HepG2 (cell line): ENCODE data around the gene SH3YL1. TPM values are rescaled to one million over a fixed set of nuclear protein-coding genes. Genes with fewer than 3 reads are reported as not detected.

Experiments used
- AGO2 ChIP-seq: fragments of 200-400 bp; formaldehyde crosslinking; optimal IDR thresholded peaks from 2 replicates; pipeline ENCODE3; 2017; ENCODE audit warnings: mild to moderate bottlenecking, low read depth, low read length, moderate library complexity
- AHR ChIP-seq: IDR thresholded peaks from 2 replicates; pipeline ENCODE4 v1.6.1; 2018; ENCODE audit warnings: missing genetic modification reagents, missing compliant biosample characterization
- AKAP8 ChIP-seq: sonication (generic); formaldehyde crosslinking; IDR thresholded peaks from 2 replicates; pipeline ENCODE4 v1.5.1; 2020; ENCODE audit warnings: mild to moderate bottlenecking, missing genetic modification reagents
- ARHGAP35 ChIP-seq: sonication (generic); formaldehyde crosslinking; IDR thresholded peaks from 2 replicates; pipeline ENCODE4 v1.9.0; 2022; ENCODE audit warnings: mild to moderate bottlenecking, inconsistent platforms, moderate library complexity, missing genetic modification reagents, borderline replicate concordance
- ARNT2 ChIP-seq: sonication (generic); formaldehyde crosslinking; IDR thresholded peaks from 2 replicates; pipeline ENCODE4 v1.8.0; 2022; ENCODE audit warnings: mild to moderate bottlenecking, low read depth, missing genetic modification reagents, moderate library complexity
- CBFB ChIP-seq: sonication (generic); formaldehyde crosslinking; IDR thresholded peaks from 2 replicates; pipeline ENCODE4 v1.4.0; 2020; ENCODE audit warnings: missing genetic modification reagents
- CHCHD3 ChIP-seq: sonication (generic); formaldehyde crosslinking; IDR thresholded peaks from 2 replicates; pipeline ENCODE4 v1.8.0; 2022; ENCODE audit warnings: mild to moderate bottlenecking, missing genetic modification reagents, moderate library complexity
- GLI4 ChIP-seq: sonication (generic); formaldehyde crosslinking; IDR thresholded peaks from 2 replicates; pipeline ENCODE4 v1.5.1; 2020; ENCODE audit warnings: missing genetic modification reagents, mild to moderate bottlenecking, moderate library complexity, borderline replicate concordance
- JUND ChIP-seq: sonication (generic); formaldehyde crosslinking; IDR thresholded peaks from 2 replicates; pipeline ENCODE4 v1.8.0; 2022; ENCODE audit warnings: mild to moderate bottlenecking, missing genetic modification reagents
- KLF15 ChIP-seq: sonication (generic); formaldehyde crosslinking; IDR thresholded peaks from 2 replicates; pipeline ENCODE4 v1.8.1; 2023; ENCODE audit warnings: borderline replicate concordance, mild to moderate bottlenecking, inconsistent platforms, missing genetic modification reagents, mixed read lengths
- NR1H2 ChIP-seq: sonication (generic); formaldehyde crosslinking; IDR thresholded peaks from 2 replicates; pipeline ENCODE4 v1.8.1; 2022; ENCODE audit warnings: low read depth, missing genetic modification reagents, borderline replicate concordance
- ONECUT2 ChIP-seq: sonication (generic); formaldehyde crosslinking; IDR thresholded peaks from 2 replicates; pipeline ENCODE4 v1.4.0; 2020; ENCODE audit warnings: missing genetic modification reagents
- TCF12 ChIP-seq, 2 experiments: fragments of 450-650 bp in 1 of 2; sonication (generic) in 1 of 2; formaldehyde crosslinking in 1 of 2; IDR thresholded peaks; 2 replicates each; pipeline versions ENCODE4 v1.6.1 to v1.8.0; 2017 to 2022; ENCODE audit warnings: antibody characterized with exemption in 1 of 2, mild to moderate bottlenecking in 1 of 2, missing genetic modification reagents in 1 of 2, moderate library complexity in 1 of 2
- ZNF33B ChIP-seq: sonication (generic); formaldehyde crosslinking; IDR thresholded peaks from 2 replicates; pipeline ENCODE4 v1.5.1; 2020; ENCODE audit warnings: mild to moderate bottlenecking, missing genetic modification reagents
- ZNF354B ChIP-seq: sonication (generic); formaldehyde crosslinking; IDR thresholded peaks from 2 replicates; pipeline ENCODE4 v1.8.0; 2022; ENCODE audit warnings: mild to moderate bottlenecking, missing genetic modification reagents
- ZNF589 ChIP-seq: sonication (generic); formaldehyde crosslinking; conservative IDR thresholded peaks from 2 replicates; pipeline ENCODE4 v1.8.0; 2022; ENCODE audit warnings: mild to moderate bottlenecking, moderate library complexity, missing genetic modification reagents
- ZNF776 ChIP-seq: sonication (generic); formaldehyde crosslinking; IDR thresholded peaks from 2 replicates; pipeline ENCODE4 v1.4.0; 2020; ENCODE audit warnings: mild to moderate bottlenecking, missing genetic modification reagents
- ZSCAN22 ChIP-seq: sonication (generic); formaldehyde crosslinking; IDR thresholded peaks from 2 replicates; pipeline ENCODE4 v1.4.0; 2020; ENCODE audit warnings: mild to moderate bottlenecking, missing genetic modification reagents
- polyA plus RNA-seq, 8 experiments: library from polyadenylated mRNA; depleted of rRNA in 3 of 8; stranded (reverse) in 7 of 8; unstranded in 1 of 8; fragments of >200 nt; fragmentation: Illumina TruSeq in 4 of 8; extraction: Trizol in 4 of 8; gene quantifications; 2 replicates each; pipeline versions ENCODE4 v1.2.1 to v1.2.3, GENCODE V29; 2011 to 2016; ENCODE audit warnings: low read depth in 4 of 8, missing spikeins in 1 of 8, mixed read lengths in 1 of 8; ENCODE audit not compliant: insufficient read depth in 1 of 8
- total RNA-seq, 5 experiments: library from RNA; depleted of rRNA; stranded (reverse); fragments of >200 nt; fragmentation: Illumina TruSeq; extraction: Trizol; gene quantifications; 2 replicates each; pipeline ENCODE4 v1.2.3, GENCODE V29; 2016; ENCODE audit warnings: low read depth in 1 of 5
- TF ChIP-seq, protein P1 (sequence below): sonication (generic); formaldehyde crosslinking; IDR thresholded peaks from 2 replicates; pipeline ENCODE4 v1.5.0; 2020; ENCODE audit warnings: mild to moderate bottlenecking, missing genetic modification reagents, borderline replicate concordance
- TF ChIP-seq, protein P2 (sequence below): sonication (generic); formaldehyde crosslinking; IDR thresholded peaks from 2 replicates; pipeline ENCODE4 v1.5.0; 2020; ENCODE audit warnings: missing genetic modification reagents, mild to moderate bottlenecking, borderline replicate concordance
- TF ChIP-seq, protein P3 (sequence below): sonication (generic); formaldehyde crosslinking; IDR thresholded peaks from 2 replicates; pipeline ENCODE4 v1.8.1; 2023; ENCODE audit warnings: missing genetic modification reagents, inconsistent platforms, borderline replicate concordance
- TF ChIP-seq, protein P4 (sequence below): sonication (generic); formaldehyde crosslinking; IDR thresholded peaks from 2 replicates; pipeline ENCODE4 v1.8.1; 2022; ENCODE audit warnings: mild to moderate bottlenecking, missing genetic modification reagents

The SH3YL1 gene
- total and polyA plus RNA-seq, 2 of the 13 experiments (the other 11 are each of a cell fraction or from before 2014, with no cell fraction given): 13.0 to 48.2 TPM

DNA sequence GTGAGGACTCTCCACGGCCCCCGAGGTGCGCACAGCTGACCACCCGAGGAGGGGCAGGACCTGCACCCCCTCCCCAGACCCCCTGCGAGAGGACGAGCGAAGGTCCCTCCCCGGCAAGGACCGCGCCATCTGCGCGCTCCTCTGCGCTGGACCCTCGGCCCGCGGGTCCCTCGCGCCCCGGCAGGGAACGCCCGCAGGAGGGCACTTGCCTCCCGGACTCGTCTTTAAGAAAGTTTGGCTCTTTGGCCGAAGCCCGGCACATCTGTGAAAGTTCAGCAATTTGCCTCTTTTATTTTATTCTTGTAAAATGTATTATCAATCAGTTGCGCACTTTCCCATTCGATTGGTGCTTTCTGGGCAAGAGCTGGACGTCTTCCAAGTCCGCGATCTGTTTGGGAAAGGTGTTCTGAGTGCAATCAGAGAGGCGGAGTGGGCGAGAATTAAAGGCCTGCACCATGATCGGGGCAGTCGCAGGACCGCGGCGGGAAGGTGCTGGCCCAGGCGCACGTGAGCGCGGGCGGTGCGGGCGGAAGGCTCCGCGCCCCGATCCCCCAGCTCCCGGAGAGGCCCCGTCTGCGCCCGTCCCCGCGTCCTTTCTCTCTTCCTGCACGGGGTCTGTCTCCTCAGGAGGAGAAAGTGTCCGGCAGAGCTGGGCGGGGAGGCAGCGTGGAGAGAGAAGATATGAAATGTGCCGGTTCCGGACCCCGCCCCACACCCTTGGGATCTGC, 25.7 kb upstream of the SH3YL1 start (continued):
- TF ChIP-seq, protein P1, sequence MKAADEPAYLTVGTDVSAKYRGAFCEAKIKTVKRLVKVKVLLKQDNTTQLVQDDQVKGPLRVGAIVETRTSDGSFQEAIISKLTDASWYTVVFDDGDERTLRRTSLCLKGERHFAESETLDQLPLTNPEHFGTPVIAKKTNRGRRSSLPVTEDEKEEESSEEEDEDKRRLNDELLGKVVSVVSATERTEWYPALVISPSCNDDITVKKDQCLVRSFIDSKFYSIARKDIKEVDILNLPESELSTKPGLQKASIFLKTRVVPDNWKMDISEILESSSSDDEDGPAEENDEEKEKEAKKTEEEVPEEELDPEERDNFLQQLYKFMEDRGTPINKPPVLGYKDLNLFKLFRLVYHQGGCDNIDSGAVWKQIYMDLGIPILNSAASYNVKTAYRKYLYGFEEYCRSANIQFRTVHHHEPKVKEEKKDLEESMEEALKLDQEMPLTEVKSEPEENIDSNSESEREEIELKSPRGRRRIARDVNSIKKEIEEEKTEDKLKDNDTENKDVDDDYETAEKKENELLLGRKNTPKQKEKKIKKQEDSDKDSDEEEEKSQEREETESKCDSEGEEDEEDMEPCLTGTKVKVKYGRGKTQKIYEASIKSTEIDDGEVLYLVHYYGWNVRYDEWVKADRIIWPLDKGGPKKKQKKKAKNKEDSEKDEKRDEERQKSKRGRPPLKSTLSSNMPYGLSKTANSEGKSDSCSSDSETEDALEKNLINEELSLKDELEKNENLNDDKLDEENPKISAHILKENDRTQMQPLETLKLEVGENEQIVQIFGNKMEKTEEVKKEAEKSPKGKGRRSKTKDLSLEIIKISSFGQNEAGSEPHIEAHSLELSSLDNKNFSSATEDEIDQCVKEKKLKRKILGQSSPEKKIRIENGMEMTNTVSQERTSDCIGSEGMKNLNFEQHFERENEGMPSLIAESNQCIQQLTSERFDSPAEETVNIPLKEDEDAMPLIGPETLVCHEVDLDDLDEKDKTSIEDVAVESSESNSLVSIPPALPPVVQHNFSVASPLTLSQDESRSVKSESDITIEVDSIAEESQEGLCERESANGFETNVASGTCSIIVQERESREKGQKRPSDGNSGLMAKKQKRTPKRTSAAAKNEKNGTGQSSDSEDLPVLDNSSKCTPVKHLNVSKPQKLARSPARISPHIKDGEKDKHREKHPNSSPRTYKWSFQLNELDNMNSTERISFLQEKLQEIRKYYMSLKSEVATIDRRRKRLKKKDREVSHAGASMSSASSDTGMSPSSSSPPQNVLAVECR: peak; percentile 39; the same call in 1 of the 2 replicates
- TF ChIP-seq, protein P2, sequence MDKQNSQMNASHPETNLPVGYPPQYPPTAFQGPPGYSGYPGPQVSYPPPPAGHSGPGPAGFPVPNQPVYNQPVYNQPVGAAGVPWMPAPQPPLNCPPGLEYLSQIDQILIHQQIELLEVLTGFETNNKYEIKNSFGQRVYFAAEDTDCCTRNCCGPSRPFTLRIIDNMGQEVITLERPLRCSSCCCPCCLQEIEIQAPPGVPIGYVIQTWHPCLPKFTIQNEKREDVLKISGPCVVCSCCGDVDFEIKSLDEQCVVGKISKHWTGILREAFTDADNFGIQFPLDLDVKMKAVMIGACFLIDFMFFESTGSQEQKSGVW (CRISPR knock-in tag): no peak
- TF ChIP-seq CBFB (CRISPR knock-in tag) (no peak), ONECUT2 (no peak), GLI4 (CRISPR knock-in tag) (no peak), NR1H2 (no peak), ZNF33B (CRISPR knock-in tag) (no peak), KLF15 (no peak), ZNF589 (CRISPR knock-in tag) (no peak), ZNF776 (no peak), ZSCAN22 (no peak), ZNF354B (CRISPR knock-in tag) (no peak), AHR (CRISPR knock-in tag) (no peak), JUND (CRISPR knock-in tag) (no peak), CHCHD3 (peak; percentile 40; the same call in 1 of the 2 replicates), AKAP8 (CRISPR knock-in tag) (no peak), TCF12 (IDR thresholded peaks at IDR 0.05) (no peak), TCF12 (CRISPR knock-in tag; IDR thresholded peaks at IDR 0.05) (no peak), ARNT2 (CRISPR knock-in tag) (no peak), ARHGAP35 (CRISPR knock-in tag) (peak; percentile 73; the same call in 1 of the 2 replicates), AGO2 (no peak)
- TF ChIP-seq, protein P3, sequence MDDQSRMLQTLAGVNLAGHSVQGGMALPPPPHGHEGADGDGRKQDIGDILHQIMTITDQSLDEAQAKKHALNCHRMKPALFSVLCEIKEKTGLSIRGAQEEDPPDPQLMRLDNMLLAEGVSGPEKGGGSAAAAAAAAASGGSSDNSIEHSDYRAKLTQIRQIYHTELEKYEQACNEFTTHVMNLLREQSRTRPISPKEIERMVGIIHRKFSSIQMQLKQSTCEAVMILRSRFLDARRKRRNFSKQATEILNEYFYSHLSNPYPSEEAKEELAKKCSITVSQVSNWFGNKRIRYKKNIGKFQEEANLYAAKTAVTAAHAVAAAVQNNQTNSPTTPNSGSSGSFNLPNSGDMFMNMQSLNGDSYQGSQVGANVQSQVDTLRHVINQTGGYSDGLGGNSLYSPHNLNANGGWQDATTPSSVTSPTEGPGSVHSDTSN: no peak
- TF ChIP-seq, protein P4, sequence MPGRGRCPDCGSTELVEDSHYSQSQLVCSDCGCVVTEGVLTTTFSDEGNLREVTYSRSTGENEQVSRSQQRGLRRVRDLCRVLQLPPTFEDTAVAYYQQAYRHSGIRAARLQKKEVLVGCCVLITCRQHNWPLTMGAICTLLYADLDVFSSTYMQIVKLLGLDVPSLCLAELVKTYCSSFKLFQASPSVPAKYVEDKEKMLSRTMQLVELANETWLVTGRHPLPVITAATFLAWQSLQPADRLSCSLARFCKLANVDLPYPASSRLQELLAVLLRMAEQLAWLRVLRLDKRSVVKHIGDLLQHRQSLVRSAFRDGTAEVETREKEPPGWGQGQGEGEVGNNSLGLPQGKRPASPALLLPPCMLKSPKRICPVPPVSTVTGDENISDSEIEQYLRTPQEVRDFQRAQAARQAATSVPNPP (CRISPR knock-in tag): no peak
